Muscle layer of duodenum (tissue), 2 donors: ENCODE data around the gene ACER2.
A peak's percentile ranks its signal among the peaks of the same experiment; 100 is the strongest.
"Not testable (repeated sequence)": the region's sequence is repeated elsewhere in the genome, so short reads cannot be mapped to it uniquely, and the experiment has no call there.

Experiments
- H3K27ac ChIP-seq: one replicate; pipeline ENCODE4 v1.7.0; 2013; ENCODE audit warnings: mild to moderate bottlenecking, low read length
- H3K27me3 ChIP-seq: one replicate; pipeline ENCODE4 v1.7.0; 2013; ENCODE audit warnings: low read depth, mild to moderate bottlenecking, control low read depth, low read length
- H3K36me3 ChIP-seq, 2 donors: one replicate each; pipeline ENCODE4 v1.7.0; 2013; ENCODE audit warnings: low read length in 2 of 2, control low read depth in 1 of 2, mild to moderate bottlenecking in 1 of 2; ENCODE audit not compliant: insufficient read depth in 2 of 2, control insufficient read depth in 1 of 2
- H3K4me1 ChIP-seq, 2 donors: one replicate each; pipeline ENCODE4 v1.7.0; 2013; ENCODE audit warnings: low read length in 2 of 2, mild to moderate bottlenecking in 2 of 2, control low read depth in 1 of 2, moderate library complexity in 1 of 2; ENCODE audit not compliant: insufficient read depth in 2 of 2, control insufficient read depth in 1 of 2
- H3K4me3 ChIP-seq, 2 donors: one replicate each; pipeline ENCODE4 v1.7.0; 2013; ENCODE audit warnings: low read length in 2 of 2, low read depth in 1 of 2, mild to moderate bottlenecking in 1 of 2
- H3K9me3 ChIP-seq, 2 donors: one replicate each; pipeline ENCODE4 v1.7.0; 2013; ENCODE audit warnings: low read length in 2 of 2, control low read depth in 1 of 2, mild to moderate bottlenecking in 1 of 2; ENCODE audit not compliant: control insufficient read depth in 1 of 2
- donor health status: healthy.

Gene ACER2

GRCh38 chr9:19381656-19382055 is 27.2 kb upstream of the ACER2 start:
- H3K4me3 ChIP-seq, result no peak overlapping the region
- H3K27ac ChIP-seq, result no peak overlapping the region
- H3K9me3 ChIP-seq, result no peaks in the 10 kb centered on the region
- peaks cover 19 to 20% of the 10 kb centered on the region in 2 donors for H3K36me3 ChIP-seq
- H3K27me3 ChIP-seq, result no peaks in the 10 kb centered on the region
- H3K4me1 ChIP-seq, result peaks cover 0 to 20% of the 10 kb centered on the region in 2 donors

- not testable (repeated sequence) for H3K4me3 ChIP-seq, H3K9me3 ChIP-seq, H3K27ac ChIP-seq, H3K36me3 ChIP-seq, H3K4me1 ChIP-seq, H3K27me3 ChIP-seq
Measured at GRCh38 chr9:19385212-19385611, 23.6 kb upstream of the ACER2 start.

GRCh38 chr9:19385786-19386501 is 22.9 kb upstream of the ACER2 start:
- H3K9me3 ChIP-seq, result no peaks in the 10 kb centered on the region
- no peaks in the 10 kb centered on the region for H3K27me3 ChIP-seq
- H3K4me1 ChIP-seq, result no peaks in the 10 kb centered on the region
- no peak overlapping the region for H3K27ac ChIP-seq
- H3K4me3 ChIP-seq, result no peak overlapping the region
- no peaks in the 10 kb centered on the region for H3K36me3 ChIP-seq

GRCh38 chr9:19386502-19387044 is 22.2 kb upstream of the ACER2 start:
- Histone ChIP-seq H3K27me3 (no peaks in the 10 kb centered on the region), H3K36me3 (no peaks in the 10 kb centered on the region), H3K4me1 (no peaks in the 10 kb centered on the region), H3K27ac (no peak overlapping the region), H3K4me3 (no peak overlapping the region), H3K9me3 (no peaks in the 10 kb centered on the region)

GRCh38 chr9:19387317-19387716 is 21.5 kb upstream of the ACER2 start:
- Histone ChIP-seq H3K27me3 (no peaks in the 10 kb centered on the region), H3K36me3 (no peaks in the 10 kb centered on the region)

GRCh38 chr9:19389539-19389938 is 19.3 kb upstream of the ACER2 start:
- not testable (repeated sequence) for H3K4me3 ChIP-seq, H3K9me3 ChIP-seq, H3K27me3 ChIP-seq, H3K4me1 ChIP-seq, H3K27ac ChIP-seq, H3K36me3 ChIP-seq

More at GRCh38 chr9:19387317-19387716, 21.5 kb upstream of the ACER2 start:
- no peak overlapping the region for H3K27ac ChIP-seq
- H3K4me1 ChIP-seq, result no peaks in the 10 kb centered on the region
- H3K4me3 ChIP-seq, result no peak overlapping the region
- no peaks in the 10 kb centered on the region for H3K9me3 ChIP-seq

GRCh38 chr9:19397845-19398244 is 11.0 kb upstream of the ACER2 start:
- Histone ChIP-seq H3K4me1 (no peaks in the 10 kb centered on the region), H3K9me3 (no peaks in the 10 kb centered on the region), H3K36me3 (no peaks in the 10 kb centered on the region), H3K27ac (no peak overlapping the region), H3K27me3 (no peaks in the 10 kb centered on the region), H3K4me3 (no peak overlapping the region)

- H3K4me1 ChIP-seq, H3K9me3 ChIP-seq, H3K36me3 ChIP-seq, H3K27ac ChIP-seq, H3K27me3 ChIP-seq, H3K4me3 ChIP-seq: not testable (repeated sequence)
Measured at GRCh38 chr9:19403231-19403630, 5.6 kb upstream of the ACER2 start.

GRCh38 chr9:19404283-19405075 is 4.3 kb upstream of the ACER2 start:
- Histone ChIP-seq H3K4me1 (no peaks in the 10 kb centered on the region), H3K27ac (no peak overlapping the region), H3K4me3 (no peak overlapping the region), H3K9me3 (peaks cover 0 to 5% of the 10 kb centered on the region in 2 donors), H3K36me3 (no peaks in the 10 kb centered on the region), H3K27me3 (no peaks in the 10 kb centered on the region)

GRCh38 chr9:19405771-19406170 is 3.0 kb upstream of the ACER2 start:
- Histone ChIP-seq H3K9me3 (peaks cover 0 to 5% of the 10 kb centered on the region in 2 donors), H3K4me3 (no peak overlapping the region), H3K36me3 (no peaks in the 10 kb centered on the region), H3K27me3 (no peaks in the 10 kb centered on the region), H3K4me1 (peaks cover 0 to 6% of the 10 kb centered on the region in 2 donors), H3K27ac (no peak overlapping the region)

- no peaks in the 10 kb centered on the region for H3K27me3 ChIP-seq
- H3K4me3 ChIP-seq, result peak overlapping the region; percentile 72 to 91
- H3K36me3 ChIP-seq, result no peaks in the 10 kb centered on the region
- peaks cover 0 to 6% of the 10 kb centered on the region in 2 donors for H3K4me1 ChIP-seq
- H3K27ac ChIP-seq, result peak overlapping the region; percentile 4
- H3K9me3 ChIP-seq, result peaks cover 0 to 5% of the 10 kb centered on the region in 2 donors
Measured at GRCh38 chr9:19408316-19408692, 505 bp upstream of the ACER2 start.
